WTC11 (cell line): ENCODE results near the gene IL2RA.

Source experiments
- ATF6 ChIP-seq: sonication (generic); formaldehyde crosslinking; IDR thresholded peaks from 2 replicates; pipeline ENCODE4 v1.8.1; 2023; ENCODE audit warnings: mild to moderate bottlenecking, missing genetic modification reagents
- CTCF ChIP-seq: fragments of 200-600 bp; IDR thresholded peaks from 2 replicates; pipeline ENCODE4 v1.8.0; 2022; ENCODE audit warnings: antibody characterized with exemption
- GABPB1 ChIP-seq: sonication (generic); formaldehyde crosslinking; IDR thresholded peaks from 2 replicates; pipeline ENCODE4 v1.8.1; 2023; ENCODE audit warnings: mild to moderate bottlenecking, missing genetic modification reagents
- HMGXB4 ChIP-seq: sonication (generic); formaldehyde crosslinking; IDR thresholded peaks from 2 replicates; pipeline ENCODE4 v1.8.1; 2023; ENCODE audit warnings: mild to moderate bottlenecking, moderate library complexity, missing genetic modification reagents
- MLX ChIP-seq: sonication (generic); formaldehyde crosslinking; IDR thresholded peaks from 2 replicates; pipeline ENCODE4 v1.8.1; 2023; ENCODE audit warnings: mild to moderate bottlenecking, missing genetic modification reagents, moderate library complexity
- NFYB ChIP-seq: sonication (generic); formaldehyde crosslinking; conservative IDR thresholded peaks from 2 replicates; pipeline ENCODE4 v1.8.0; 2022; ENCODE audit warnings: low read depth, missing genetic modification reagents
- PRDM15 ChIP-seq: sonication (generic); formaldehyde crosslinking; IDR thresholded peaks from 2 replicates; pipeline ENCODE4 v1.8.0; 2022; ENCODE audit warnings: missing genetic modification reagents
- SP1 ChIP-seq: sonication (generic); formaldehyde crosslinking; conservative IDR thresholded peaks from 2 replicates; pipeline ENCODE4 v1.8.1; 2022; ENCODE audit warnings: missing genetic modification reagents
- TEAD4 ChIP-seq: sonication (generic); formaldehyde crosslinking; IDR thresholded peaks from 2 replicates; pipeline ENCODE4 v1.8.0; 2022; ENCODE audit warnings: mild to moderate bottlenecking, missing genetic modification reagents
- ZNF263 ChIP-seq: sonication (generic); formaldehyde crosslinking; IDR thresholded peaks from 2 replicates; pipeline ENCODE4 v1.8.1; 2022; ENCODE audit warnings: low read depth, mild to moderate bottlenecking, moderate library complexity, missing genetic modification reagents

- TF ChIP-seq TEAD4 (CRISPR knock-in tag) (no peak), ZNF263 (CRISPR knock-in tag) (no peak), ATF6 (CRISPR knock-in tag) (no peak), CTCF (no peak), PRDM15 (no peak), HMGXB4 (CRISPR knock-in tag) (no peak), NFYB (no peak), MLX (no peak), GABPB1 (CRISPR knock-in tag) (no peak), SP1 (CRISPR knock-in tag) (no peak)
Observed at GRCh38 chr10:5985029-5985428, 77.1 kb downstream of the IL2RA start.
